ENCODE measurements around the gene NOMO2.
"Not testable (repeated sequence)": the region's sequence is repeated elsewhere in the genome, so short reads cannot be mapped to it uniquely, and the experiment has no call there.

NOMO2 gene

GRCh38 chr16:18561727-18562314 lies at the start of gene NOMO2:
Gene NOMO2, minus strand, starts transcription at chr16:18562097. Its CDS starts 57 bp downstream, at chr16:18562040.
- not testable (repeated sequence) for DNase-seq

GRCh38 chr16:18610147-18610803 lies 48.4 kb upstream of the NOMO2 start:
- DNase-seq, result not testable (repeated sequence)

- not testable (repeated sequence) for DNase-seq
Observed at GRCh38 chr16:18608271-18608670, 46.4 kb upstream of the NOMO2 start.

- DNase-seq, result not testable (repeated sequence)
Observed at GRCh38 chr16:18603572-18604246, 41.8 kb upstream of the NOMO2 start.

GRCh38 chr16:18598582-18598981 lies 36.7 kb upstream of the NOMO2 start:
- DNase-seq, result not testable (repeated sequence)

GRCh38 chr16:18597734-18598133 lies 35.8 kb upstream of the NOMO2 start:
- not testable (repeated sequence) for DNase-seq

- not testable (repeated sequence) for DNase-seq
Observed at GRCh38 chr16:18597319-18597718, 35.4 kb upstream of the NOMO2 start.

- not testable (repeated sequence) for DNase-seq
Observed at GRCh38 chr16:18595796-18596195, 33.9 kb upstream of the NOMO2 start.

- not testable (repeated sequence) for DNase-seq
Observed at GRCh38 chr16:18594880-18595279, 33.0 kb upstream of the NOMO2 start.

GRCh38 chr16:18593904-18594303 lies 32.0 kb upstream of the NOMO2 start:
- DNase-seq, result not testable (repeated sequence)

GRCh38 chr16:18592982-18593381 lies 31.1 kb upstream of the NOMO2 start:
- DNase-seq, result not testable (repeated sequence)

GRCh38 chr16:18591908-18592307 lies 30.0 kb upstream of the NOMO2 start:
- not testable (repeated sequence) for DNase-seq

- DNase-seq, result not testable (repeated sequence)
Observed at GRCh38 chr16:18591441-18591840, 29.5 kb upstream of the NOMO2 start.

GRCh38 chr16:18589806-18590205 lies 27.9 kb upstream of the NOMO2 start:
- DNase-seq, result not testable (repeated sequence)

- DNase-seq, result not testable (repeated sequence)
Observed at GRCh38 chr16:18586560-18587540, 25.0 kb upstream of the NOMO2 start.

GRCh38 chr16:18585789-18586188 lies 23.9 kb upstream of the NOMO2 start:
- DNase-seq, result not testable (repeated sequence)

GRCh38 chr16:18582902-18583301 lies 21.0 kb upstream of the NOMO2 start:
- DNase-seq, result no peak

- not testable (repeated sequence) for DNase-seq
Observed at GRCh38 chr16:18580396-18580795, 18.5 kb upstream of the NOMO2 start.

- not testable (repeated sequence) for DNase-seq
Observed at GRCh38 chr16:18579261-18579660, 17.4 kb upstream of the NOMO2 start.

- not testable (repeated sequence) for DNase-seq
Observed at GRCh38 chr16:18577942-18578341, 16.0 kb upstream of the NOMO2 start.

- DNase-seq, result not testable (repeated sequence)
Observed at GRCh38 chr16:18575945-18576344, 14.0 kb upstream of the NOMO2 start.

- DNase-seq, result not testable (repeated sequence)
Observed at GRCh38 chr16:18575298-18575917, 13.5 kb upstream of the NOMO2 start.

Measured in NCI-H345 (cell line).